OCI-LY1 (cell line): ENCODE results near the gene SDC3.

ENCODE experiments used
- H2AFZ ChIP-seq: fragments of 200-600 bp; sonication (generic), shearing (Covaris generic); 2 replicates; pipeline ENCODE4 v1.6.0; 2014; ENCODE audit warnings: antibody characterized with exemption, mild to moderate bottlenecking, low read length
- H3F3A ChIP-seq: fragments of 200-600 bp; sonication (generic), shearing (Covaris generic); 2 replicates; pipeline ENCODE4 v1.6.0; 2014; ENCODE audit warnings: mild to moderate bottlenecking, antibody characterized with exemption, low read length, moderate library complexity; ENCODE audit not compliant: insufficient read depth
- H3K27ac ChIP-seq: fragments of 200-600 bp; sonication (generic); 2 replicates; pipeline ENCODE4 v1.5.1; 2014; ENCODE audit warnings: low read length, mixed run types, mild to moderate bottlenecking, low read depth; ENCODE audit not compliant: poor library complexity, severe bottlenecking
- H3K27me3 ChIP-seq: fragments of 200-600 bp; sonication (generic); 2 replicates; pipeline ENCODE4 v1.6.0; 2014; ENCODE audit warnings: antibody characterized with exemption, mild to moderate bottlenecking, low read length, moderate library complexity; ENCODE audit not compliant: insufficient read depth
- H3K36me3 ChIP-seq: fragments of 200-600 bp; sonication (generic); 2 replicates; pipeline ENCODE4 v1.6.1; 2014; ENCODE audit warnings: mild to moderate bottlenecking, antibody characterized with exemption, low read length, moderate library complexity, mixed read lengths; ENCODE audit not compliant: insufficient read depth
- H3K4me1 ChIP-seq: fragments of 200-600 bp; sonication (generic); 2 replicates; pipeline ENCODE4 v1.5.1; 2014; ENCODE audit warnings: mild to moderate bottlenecking, low read length, moderate library complexity; ENCODE audit not compliant: insufficient read depth, severe bottlenecking
- H3K4me2 ChIP-seq: fragments of 200-600 bp; sonication (generic), shearing (Covaris generic); 2 replicates; pipeline ENCODE4 v1.6.1; 2014; ENCODE audit warnings: low read length
- H3K4me3 ChIP-seq: fragments of 200-600 bp; sonication (generic); 2 replicates; pipeline ENCODE4 v1.5.1; 2014; ENCODE audit warnings: low read length, low read depth, mild to moderate bottlenecking, mixed read lengths; ENCODE audit not compliant: poor library complexity, severe bottlenecking
- H3K79me2 ChIP-seq: fragments of 200-600 bp; shearing (Covaris generic); 2 replicates; pipeline ENCODE4 v1.6.1; 2016; ENCODE audit warnings: mixed run types, low read length, mixed read lengths; ENCODE audit not compliant: insufficient read depth
- H3K9ac ChIP-seq: fragments of 200-600 bp; sonication (generic), shearing (Covaris generic); 2 replicates; pipeline ENCODE4 v1.6.1; 2014; ENCODE audit warnings: mild to moderate bottlenecking, low read length, mixed read lengths
- H3K9me2 ChIP-seq: fragments of 200-600 bp; sonication (generic), shearing (Covaris generic); 2 replicates; pipeline ENCODE4 v1.6.1; 2014; ENCODE audit warnings: low read depth, mild to moderate bottlenecking, low read length, mixed read lengths
- H3K9me3 ChIP-seq: fragments of 200-600 bp; shearing (Covaris generic); 2 replicates; pipeline ENCODE4 v1.6.1; 2014; ENCODE audit warnings: low read length, mixed read lengths
- H4K20me1 ChIP-seq: fragments of 200-600 bp; sonication (generic), shearing (Covaris generic); 2 replicates; pipeline ENCODE4 v1.6.0; 2016; ENCODE audit warnings: mild to moderate bottlenecking, low read length; ENCODE audit not compliant: insufficient read depth
- CTCF ChIP-seq: fragments of 200-600 bp; sonication (generic), shearing (Covaris generic); IDR thresholded peaks from 2 replicates; pipeline ENCODE4 v1.5.1; 2017; ENCODE audit warnings: mild to moderate bottlenecking, antibody characterized with exemption, low read length, moderate library complexity, mixed read lengths
- EZH2 ChIP-seq: fragments of 200-600 bp; sonication (generic), shearing (Covaris generic); IDR thresholded peaks from 2 replicates; pipeline ENCODE4 v1.8.0; 2017; ENCODE audit warnings: borderline replicate concordance, mixed run types, mild to moderate bottlenecking, antibody characterized with exemption, low read length, moderate library complexity, mixed read lengths

Gene SDC3

GRCh38 chr1:30906631-30907441, 1.7 kb downstream of the SDC3 start:
- Histone ChIP-seq H3K4me3 (no peak overlapping the region), H3K4me2 (no peak overlapping the region), H3K27me3 (peaks cover 18% of the 10 kb centered on the region; the same call in 1 of the 2 replicates)

GRCh38 chr1:30905916-30906620, 2.5 kb downstream of the SDC3 start:
- Histone ChIP-seq H3K9ac (no peak overlapping the region), H3K27ac (no peak overlapping the region), H3K27me3 (peaks cover 18% of the 10 kb centered on the region; the same call in 1 of the 2 replicates), H3K4me2 (no peak overlapping the region), H3K4me1 (peaks cover 11% of the 10 kb centered on the region), H3F3A (no peaks in the 10 kb centered on the region), H3K4me3 (no peak overlapping the region), H3K79me2 (no peaks in the 10 kb centered on the region), H2AFZ (no peak overlapping the region), H3K9me3 (no peaks in the 10 kb centered on the region), H3K36me3 (no peaks in the 10 kb centered on the region), H4K20me1 (no peaks in the 10 kb centered on the region), H3K9me2 (no peaks in the 10 kb centered on the region)
- TF ChIP-seq EZH2, result no peak
- TF ChIP-seq CTCF, result no peak

More at GRCh38 chr1:30906631-30907441, 1.7 kb downstream of the SDC3 start:
- no peaks in the 10 kb centered on the region for H3K9me2 ChIP-seq
- no peak for TF ChIP-seq CTCF
- TF ChIP-seq EZH2, result no peak
- no peaks in the 10 kb centered on the region for H3F3A ChIP-seq
- no peak overlapping the region for H3K27ac ChIP-seq
- H3K9me3 ChIP-seq, result no peaks in the 10 kb centered on the region
- H3K36me3 ChIP-seq, result no peaks in the 10 kb centered on the region
- H3K9ac ChIP-seq, result no peak overlapping the region
- H2AFZ ChIP-seq, result no peak overlapping the region
- H3K4me1 ChIP-seq, result peaks cover 11% of the 10 kb centered on the region
- no peaks in the 10 kb centered on the region for H4K20me1 ChIP-seq
- H3K79me2 ChIP-seq, result no peaks in the 10 kb centered on the region

- Histone ChIP-seq H3K9ac (no peak overlapping the region), H3K4me2 (no peak overlapping the region), H4K20me1 (no peaks in the 10 kb centered on the region), H3F3A (no peaks in the 10 kb centered on the region), H3K9me2 (no peaks in the 10 kb centered on the region), H3K9me3 (no peaks in the 10 kb centered on the region), H3K27ac (no peak overlapping the region), H3K36me3 (no peaks in the 10 kb centered on the region), H3K4me1 (peaks cover 11% of the 10 kb centered on the region), H3K4me3 (no peak overlapping the region), H3K27me3 (peaks cover 18% of the 10 kb centered on the region; the same call in 1 of the 2 replicates), H3K79me2 (no peaks in the 10 kb centered on the region), H2AFZ (no peak overlapping the region)
- TF ChIP-seq CTCF (no peak), EZH2 (no peak)
Measured at GRCh38 chr1:30905403-30905802, 3.2 kb downstream of the SDC3 start.
